Fibroblast of skin of left biceps (primary cell): ENCODE measurements around the gene CCER1.

Experiments
- DNase-seq, 2 experiments: peaks; one replicate each; pipeline ENCODE4 v3.0.0-alpha.2; 2013; ENCODE audit warnings: low read depth in 2 of 2

Gene CCER1

DNA sequence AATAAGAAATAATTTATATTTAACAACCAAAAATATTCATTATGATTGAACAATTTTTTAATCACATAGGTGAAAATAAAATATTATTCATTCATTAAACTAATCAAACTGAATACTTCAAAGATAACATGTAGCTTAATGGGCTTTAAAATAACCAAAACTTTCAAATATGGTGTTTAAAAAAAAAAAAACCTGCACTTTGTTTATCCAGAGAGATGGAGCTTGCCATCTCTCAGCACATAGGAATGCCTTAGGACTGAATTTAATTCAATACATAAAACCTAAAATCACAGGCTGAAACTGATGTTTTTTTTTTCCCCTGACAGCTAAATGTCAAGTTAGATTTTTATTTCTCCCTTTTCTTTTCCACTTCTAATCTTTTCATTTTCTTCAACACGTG, 14.4 kb upstream of the CCER1 start:
- DNase-seq: no peak

DNA sequence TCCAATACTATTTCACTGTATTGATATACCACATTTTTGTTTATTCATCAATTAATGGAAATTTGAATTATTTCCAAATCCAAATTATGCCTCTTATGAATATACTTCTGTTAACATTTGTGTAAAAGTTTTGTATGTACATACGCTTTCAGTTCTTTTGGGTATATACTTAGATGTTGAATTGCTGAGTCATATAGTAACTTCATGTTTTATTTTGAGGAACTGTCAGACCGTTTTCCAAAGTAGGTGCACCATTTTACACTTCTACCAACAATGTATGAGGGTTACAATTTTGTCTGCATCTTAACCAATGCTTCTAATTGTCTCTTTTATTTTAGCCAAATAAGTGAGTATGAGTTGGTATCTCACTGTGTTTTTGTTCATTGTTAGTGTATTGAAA, 10.2 kb upstream of the CCER1 start:
- DNase-seq: no peak

DNA sequence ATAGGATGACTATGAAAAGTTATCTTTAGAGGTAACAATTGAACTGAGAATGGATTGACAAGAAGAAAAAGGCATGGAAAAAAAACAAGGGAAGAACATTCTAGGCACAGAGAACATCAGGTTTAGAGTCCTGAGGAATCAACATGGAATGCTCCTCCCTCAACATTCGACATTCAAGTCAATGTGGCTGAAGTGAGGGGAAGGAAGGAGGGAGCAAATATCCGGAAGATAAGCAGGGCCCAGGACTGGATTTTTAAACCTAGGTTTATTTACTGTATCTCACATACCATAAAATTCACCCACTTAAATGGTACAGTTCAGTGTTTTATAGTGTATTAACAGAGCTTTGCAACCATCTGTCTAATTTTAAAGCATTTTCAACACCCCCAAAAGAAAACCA, 9.6 kb upstream of the CCER1 start:
- no peak for DNase-seq

GRCh38 chr12:90963946-90964345, 9.0 kb upstream of the CCER1 start:
- no peak for DNase-seq

DNA sequence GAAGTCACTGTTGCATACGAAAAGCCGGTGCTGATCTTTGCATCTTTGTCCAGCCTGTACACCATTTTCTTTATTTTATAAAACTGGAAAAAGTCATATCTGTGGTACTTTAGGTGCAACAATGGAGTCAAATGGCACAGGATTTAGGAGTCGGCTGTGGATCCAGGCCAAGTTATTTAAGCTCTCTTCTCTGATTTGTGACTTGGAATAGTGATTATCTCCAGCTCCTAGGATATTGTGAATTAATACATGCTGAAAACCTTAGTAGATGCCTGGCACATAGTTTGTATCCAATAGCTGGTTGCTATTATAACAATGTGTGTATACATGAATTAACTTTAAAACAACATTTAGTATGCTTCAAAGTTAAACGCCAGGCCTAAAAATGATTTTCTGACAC, 6.2 kb upstream of the CCER1 start:
- no peak for DNase-seq

DNA sequence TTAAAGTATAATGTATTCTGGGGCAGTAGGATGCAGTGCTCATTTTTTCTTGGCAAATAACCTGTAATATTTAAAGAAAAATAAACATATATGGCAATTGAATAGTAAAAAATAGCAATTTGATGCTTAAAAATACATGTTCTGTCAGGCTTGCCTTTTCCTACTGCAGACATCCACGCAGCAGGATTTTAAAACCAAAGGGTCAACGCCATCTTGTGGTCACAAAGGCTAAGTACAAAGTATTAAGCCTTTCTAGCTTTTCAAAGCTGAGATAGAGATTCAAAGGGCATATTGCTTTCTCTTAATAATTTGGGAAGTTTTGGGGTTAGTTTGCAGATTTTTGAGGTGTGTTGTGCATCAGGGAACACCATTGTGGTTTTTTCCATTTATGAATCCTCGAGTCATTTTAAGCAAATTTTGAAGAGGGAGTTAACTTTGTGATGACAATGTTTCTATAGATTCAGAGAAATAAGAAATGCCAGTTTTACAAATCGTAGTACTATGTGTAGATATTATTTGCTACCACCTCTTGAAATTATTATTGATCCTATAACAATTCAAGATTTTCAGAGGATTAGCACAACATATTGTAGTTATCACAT, 4.7 kb upstream of the CCER1 start:
- no peak for DNase-seq

GRCh38 chr12:90959032-90959431, 4.1 kb upstream of the CCER1 start:
- no peak for DNase-seq

GRCh38 chr12:90958347-90958746, 3.4 kb upstream of the CCER1 start:
- no peak for DNase-seq

DNA sequence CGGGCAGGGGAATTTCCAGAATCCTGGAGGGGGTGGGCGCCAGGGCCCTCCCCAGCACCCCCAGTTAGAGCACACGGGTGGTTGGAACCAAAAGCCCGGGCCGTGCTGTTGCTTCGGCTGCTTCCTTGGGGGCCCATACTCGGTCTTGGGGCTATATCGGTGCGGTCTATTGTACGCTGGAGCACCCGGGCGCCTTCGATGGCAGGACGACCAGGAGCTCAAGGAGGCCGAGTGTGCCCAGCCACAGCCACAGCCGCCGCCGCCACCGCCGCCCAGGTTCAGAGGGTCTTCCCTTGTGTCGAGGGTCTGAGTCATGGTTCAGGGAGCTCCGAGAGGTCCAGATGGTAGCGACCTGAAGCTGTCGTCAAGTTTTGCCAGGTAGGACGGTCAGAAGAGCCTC, 548 bp downstream of the CCER1 start:
- DNase-seq: no peak

DNA sequence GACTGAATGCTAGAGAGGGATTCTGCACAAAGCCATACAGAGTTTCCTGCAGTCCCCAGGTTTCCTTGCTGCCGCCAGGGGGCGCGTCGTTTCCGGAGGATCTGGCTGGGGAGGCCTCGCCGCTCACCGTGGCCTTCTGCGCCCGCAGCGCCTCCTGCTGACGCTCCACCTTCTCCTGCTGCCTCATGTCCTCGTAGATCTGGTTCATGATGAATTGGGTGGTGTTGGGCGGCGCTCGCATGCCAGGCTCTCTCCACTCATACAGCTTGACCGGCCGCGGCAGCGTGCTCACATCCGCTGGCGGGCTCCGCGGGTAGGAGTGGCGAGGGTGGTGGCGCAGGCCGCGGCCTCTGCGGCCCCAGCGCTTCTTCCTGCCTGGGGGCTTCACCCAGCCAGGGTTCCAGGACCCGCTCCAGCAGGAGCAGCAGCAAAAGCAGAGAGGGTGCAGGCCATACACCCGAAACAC, 987 bp downstream of the CCER1 start:
- no peak for DNase-seq

- no peak for DNase-seq
Measured at GRCh38 chr12:90951432-90952105, 3.4 kb downstream of the CCER1 start.

DNA sequence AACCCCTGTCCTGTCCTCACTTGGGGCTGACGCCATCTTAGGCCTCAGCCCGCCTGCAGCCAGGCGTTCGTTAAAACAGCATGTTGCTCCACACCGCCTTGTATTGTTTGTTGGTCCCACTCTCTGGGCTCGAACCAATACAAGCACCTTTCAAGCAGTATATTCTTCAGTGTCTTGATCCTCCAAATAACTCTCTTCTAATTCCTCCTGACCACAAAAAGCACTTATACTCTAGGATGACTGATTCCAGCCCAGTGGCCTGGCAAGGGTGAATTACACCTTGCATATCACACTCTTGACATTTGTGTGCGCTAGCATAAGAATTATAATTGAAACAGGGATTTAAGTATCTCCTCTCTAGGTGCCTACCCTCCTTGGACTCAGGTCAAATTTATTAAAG, 7.1 kb downstream of the CCER1 start:
- no peak for DNase-seq

- no peak for DNase-seq
Measured at GRCh38 chr12:90945070-90945649, 9.8 kb downstream of the CCER1 start.

- no peak for DNase-seq
Measured at GRCh38 chr12:90943255-90943654, 11.7 kb downstream of the CCER1 start.

GRCh38 chr12:90940872-90941499, 14.0 kb downstream of the CCER1 start:
- peak in 1 of 2 experiments; percentile 51 for DNase-seq

- no peak for DNase-seq
Measured at GRCh38 chr12:90939382-90939781, 15.6 kb downstream of the CCER1 start.

GRCh38 chr12:90938451-90938850, 16.5 kb downstream of the CCER1 start:
- DNase-seq: no peak

- DNase-seq: no peak
Measured at GRCh38 chr12:90937651-90938050, 17.3 kb downstream of the CCER1 start.

- DNase-seq: no peak
Measured at GRCh38 chr12:90936230-90937005, 18.6 kb downstream of the CCER1 start.

- DNase-seq: no peak
Measured at GRCh38 chr12:90925562-90925961, 29.4 kb downstream of the CCER1 start.

DNA sequence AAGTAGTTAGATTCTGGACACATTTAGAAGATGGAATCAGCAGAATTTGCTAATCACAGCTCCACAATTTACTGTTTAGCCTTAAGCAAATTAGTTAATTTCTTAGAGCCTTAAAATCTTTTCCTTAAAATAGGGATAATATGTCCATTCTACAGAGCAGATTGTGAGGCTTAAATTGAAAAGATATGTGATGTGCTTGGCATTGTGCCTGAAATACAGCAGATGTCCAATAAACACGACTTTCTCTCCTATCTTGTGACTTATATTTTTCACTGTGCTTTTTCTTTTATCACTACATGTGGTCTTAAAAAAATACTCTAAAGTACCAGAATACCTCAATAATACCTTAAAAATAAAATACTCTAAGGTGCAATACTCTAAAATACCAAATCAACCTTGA, 30.6 kb downstream of the CCER1 start:
- no peak for DNase-seq

DNA sequence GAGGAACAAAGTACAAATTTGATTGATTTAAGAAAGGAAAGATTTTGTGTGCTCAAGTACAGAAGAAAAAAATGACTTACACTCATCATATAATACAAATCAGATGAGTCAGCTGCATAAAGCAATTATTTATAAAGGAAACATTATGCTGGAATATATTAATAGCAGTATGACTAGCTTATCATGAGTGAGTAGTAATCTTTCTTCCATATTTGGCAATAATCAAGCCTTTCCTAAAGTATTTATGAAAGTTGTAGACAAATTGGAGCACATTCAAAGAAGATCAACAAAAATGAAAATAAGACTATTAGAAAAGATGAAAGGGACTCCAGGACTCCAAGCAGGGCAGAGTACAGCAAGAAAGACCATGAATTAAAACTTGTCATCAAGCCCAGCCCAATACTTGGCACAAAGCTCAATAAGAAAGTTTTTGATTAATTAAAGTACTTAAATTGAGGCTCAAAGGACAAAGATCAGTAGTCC, 32.8 kb downstream of the CCER1 start:
- peak; percentile 62 to 78 for DNase-seq
